ENCODE measurements around the gene STK39. TPM values are rescaled to one million over a fixed set of nuclear protein-coding genes. Genes with fewer than 3 reads are reported as not detected.

Gene STK39
- total RNA-seq, 1 donor from 2014 or later = 14.3 TPM

DNA sequence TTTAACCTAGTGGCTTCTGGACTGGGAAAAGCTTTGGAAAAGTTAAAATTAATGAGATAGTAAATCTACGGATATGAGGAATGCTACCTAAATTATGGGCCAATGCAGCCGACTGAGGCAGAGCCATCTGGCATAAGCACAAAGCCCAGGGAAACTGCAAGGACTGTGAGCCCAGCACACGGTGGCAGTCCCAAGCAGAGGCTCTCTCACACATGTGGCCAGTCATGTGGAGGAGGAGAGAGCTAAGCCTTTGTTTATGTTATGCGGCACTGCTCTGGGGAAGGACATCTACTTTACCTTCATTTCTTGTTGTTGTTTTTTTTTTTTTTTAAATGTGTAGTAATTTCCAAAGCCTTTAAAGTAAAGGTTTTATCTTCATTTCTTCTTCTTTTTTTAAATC, 267.0 kb downstream of the STK39 start:
- H3K36me3 Mint-ChIP-seq (ENCODE audit: low read depth, unreplicated experiment) = peaks cover 19% of the 10 kb centered on the region
- TF ChIP-seq, protein P1, sequence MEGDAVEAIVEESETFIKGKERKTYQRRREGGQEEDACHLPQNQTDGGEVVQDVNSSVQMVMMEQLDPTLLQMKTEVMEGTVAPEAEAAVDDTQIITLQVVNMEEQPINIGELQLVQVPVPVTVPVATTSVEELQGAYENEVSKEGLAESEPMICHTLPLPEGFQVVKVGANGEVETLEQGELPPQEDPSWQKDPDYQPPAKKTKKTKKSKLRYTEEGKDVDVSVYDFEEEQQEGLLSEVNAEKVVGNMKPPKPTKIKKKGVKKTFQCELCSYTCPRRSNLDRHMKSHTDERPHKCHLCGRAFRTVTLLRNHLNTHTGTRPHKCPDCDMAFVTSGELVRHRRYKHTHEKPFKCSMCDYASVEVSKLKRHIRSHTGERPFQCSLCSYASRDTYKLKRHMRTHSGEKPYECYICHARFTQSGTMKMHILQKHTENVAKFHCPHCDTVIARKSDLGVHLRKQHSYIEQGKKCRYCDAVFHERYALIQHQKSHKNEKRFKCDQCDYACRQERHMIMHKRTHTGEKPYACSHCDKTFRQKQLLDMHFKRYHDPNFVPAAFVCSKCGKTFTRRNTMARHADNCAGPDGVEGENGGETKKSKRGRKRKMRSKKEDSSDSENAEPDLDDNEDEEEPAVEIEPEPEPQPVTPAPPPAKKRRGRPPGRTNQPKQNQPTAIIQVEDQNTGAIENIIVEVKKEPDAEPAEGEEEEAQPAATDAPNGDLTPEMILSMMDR (IDR thresholded peaks at IDR 0.05; ENCODE audit: unreplicated experiment) = no peak
- no peaks in the 10 kb centered on the region for H3K9me3 Mint-ChIP-seq (ENCODE audit: unreplicated experiment)
- no peak overlapping the region for H3K27ac Mint-ChIP-seq (ENCODE audit: unreplicated experiment)
- H3K27me3 Mint-ChIP-seq (ENCODE audit: unreplicated experiment) = no peaks in the 10 kb centered on the region
- no peak for DNase-seq (ENCODE audit: low spot score)
- no peak overlapping the region for H3K4me3 Mint-ChIP-seq (ENCODE audit: unreplicated experiment)
- H3K4me1 Mint-ChIP-seq (ENCODE audit: unreplicated experiment) = no peaks in the 10 kb centered on the region

DNA sequence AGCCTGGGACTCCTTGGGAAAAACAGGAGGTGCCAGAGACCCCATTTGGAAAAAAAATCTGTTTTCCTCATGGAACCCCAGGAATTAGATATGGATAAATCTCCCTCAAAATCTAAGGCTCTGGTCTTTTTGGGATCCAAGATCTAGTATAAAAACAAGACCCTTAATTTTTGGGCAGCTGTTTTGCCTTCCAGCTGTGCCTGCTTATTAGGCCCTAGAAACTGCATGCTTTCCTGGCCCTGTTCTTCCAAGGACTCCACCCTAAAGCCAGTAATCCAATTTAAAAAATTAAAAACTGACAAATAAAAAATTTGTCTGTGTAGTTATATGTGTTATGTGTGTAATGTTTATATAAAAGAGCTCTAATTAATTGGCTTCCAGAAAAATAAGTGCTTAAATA, 274.6 kb downstream of the STK39 start:
- Mint-ChIP-seq H3K27ac (ENCODE audit: unreplicated experiment) (no peak overlapping the region), H3K27me3 (ENCODE audit: unreplicated experiment) (no peaks in the 10 kb centered on the region), H3K9me3 (ENCODE audit: unreplicated experiment) (peaks cover 12% of the 10 kb centered on the region), H3K4me3 (ENCODE audit: unreplicated experiment) (no peak overlapping the region), H3K36me3 (ENCODE audit: low read depth, unreplicated experiment) (peaks cover 52% of the 10 kb centered on the region), H3K4me1 (ENCODE audit: unreplicated experiment) (no peaks in the 10 kb centered on the region)
- TF ChIP-seq, protein P1 (IDR thresholded peaks at IDR 0.05; ENCODE audit: unreplicated experiment) = no peak
- peak; percentile 16 for DNase-seq (ENCODE audit: low spot score)

DNA sequence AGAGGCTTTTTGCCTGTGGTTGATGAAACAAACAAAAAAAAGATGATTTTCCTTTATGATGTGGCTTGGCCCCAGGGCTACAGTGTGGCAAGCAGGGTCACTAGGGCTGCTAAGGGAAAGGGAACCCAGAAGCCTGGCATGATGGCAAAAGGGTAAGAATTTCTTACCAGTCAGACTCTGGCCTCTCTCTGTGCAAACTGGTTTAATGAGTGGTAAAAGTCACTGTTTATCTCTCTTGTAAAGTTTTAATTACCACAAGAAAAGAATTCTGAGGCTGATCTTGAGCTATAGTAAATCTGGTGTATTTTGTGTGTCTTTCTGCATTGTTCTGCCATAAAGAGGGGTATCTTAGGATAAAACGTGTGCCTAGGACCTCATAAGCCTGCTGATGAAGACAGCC, 275.4 kb downstream of the STK39 start:
- no peak overlapping the region for H3K4me3 Mint-ChIP-seq (ENCODE audit: unreplicated experiment)
- no peaks in the 10 kb centered on the region for H3K27me3 Mint-ChIP-seq (ENCODE audit: unreplicated experiment)
- no peak overlapping the region for H3K27ac Mint-ChIP-seq (ENCODE audit: unreplicated experiment)
- TF ChIP-seq, protein P1 (IDR thresholded peaks at IDR 0.05; ENCODE audit: unreplicated experiment) = no peak
- H3K9me3 Mint-ChIP-seq (ENCODE audit: unreplicated experiment) = peaks cover 12% of the 10 kb centered on the region
- DNase-seq (ENCODE audit: low spot score) = no peak
- H3K36me3 Mint-ChIP-seq (ENCODE audit: low read depth, unreplicated experiment) = peaks cover 49% of the 10 kb centered on the region
- no peaks in the 10 kb centered on the region for H3K4me1 Mint-ChIP-seq (ENCODE audit: unreplicated experiment)

DNA sequence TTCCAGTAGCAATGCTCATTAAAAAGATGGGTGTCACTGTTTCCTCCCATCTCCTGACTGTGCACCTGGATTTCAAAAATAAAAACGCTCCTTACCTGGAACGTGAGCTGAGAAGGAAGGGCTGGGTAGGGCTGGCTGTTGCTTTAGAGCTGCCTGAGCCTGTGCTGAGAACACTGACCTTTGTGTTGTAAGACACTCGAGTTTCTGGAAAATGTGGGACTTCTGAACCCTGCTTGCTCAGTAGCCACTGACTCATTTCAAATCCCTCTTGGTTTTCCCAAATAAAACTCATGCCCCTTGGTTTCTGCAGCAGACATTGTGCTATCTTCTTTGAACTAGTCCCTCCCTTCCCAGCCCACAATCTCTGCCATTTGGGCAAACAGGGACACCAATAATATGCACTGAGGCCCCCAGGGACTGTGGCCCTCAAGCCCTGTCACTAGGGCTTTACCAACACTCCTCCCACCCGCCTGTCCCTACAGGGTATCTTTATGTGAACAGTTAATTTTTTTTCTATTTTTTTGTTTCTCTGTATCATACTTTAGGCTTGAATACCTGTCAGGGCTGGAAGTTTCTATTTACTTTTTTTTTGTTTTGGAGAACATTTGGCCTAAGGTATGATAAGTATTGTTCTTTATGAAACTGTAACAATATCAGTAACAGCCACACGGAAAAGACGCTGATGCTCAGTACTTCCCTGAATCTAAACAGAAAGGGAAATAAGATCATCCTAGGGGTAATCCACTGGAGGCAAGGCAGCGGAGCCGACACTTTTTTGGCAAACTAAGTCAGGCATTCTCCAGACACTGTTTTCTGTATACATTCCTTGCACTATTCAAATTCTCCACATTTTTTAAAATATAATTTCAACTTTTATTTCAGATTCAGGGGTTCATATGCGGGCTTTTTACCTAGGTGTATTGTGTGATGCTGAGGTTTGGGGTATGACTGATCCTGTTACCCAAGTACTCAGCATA, 280.2 kb downstream of the STK39 start:
- Mint-ChIP-seq H3K4me1 (ENCODE audit: unreplicated experiment) (no peaks in the 10 kb centered on the region), H3K4me3 (ENCODE audit: unreplicated experiment) (no peak overlapping the region), H3K36me3 (ENCODE audit: low read depth, unreplicated experiment) (peaks cover 32% of the 10 kb centered on the region), H3K27ac (ENCODE audit: unreplicated experiment) (no peak overlapping the region), H3K27me3 (ENCODE audit: unreplicated experiment) (peaks cover 4% of the 10 kb centered on the region), H3K9me3 (ENCODE audit: unreplicated experiment) (peaks cover 5% of the 10 kb centered on the region)
- no peak for DNase-seq (ENCODE audit: low spot score)
- TF ChIP-seq, protein P1 (IDR thresholded peaks at IDR 0.05; ENCODE audit: unreplicated experiment) = no peak
